ENCODE data around the gene MTERF1.

GRCh38 chr7:91910171-91910570, 29.7 kb upstream of the MTERF1 start:
- TF ChIP-seq POLR2A (IDR thresholded peaks at IDR 0.05) (no peak), CTCF (IDR thresholded peaks at IDR 0.05) (no peak)
